Glutamatergic neuron (in vitro differentiated cells): ENCODE measurements around the gene RGS2. TPM values are rescaled to one million over a fixed set of nuclear protein-coding genes. Genes with fewer than 3 reads are reported as not detected.

Experiments
- DNase-seq: peaks from one replicate; pipeline ENCODE4 v3.0.0; 2022
- H3K27ac Mint-ChIP-seq: one replicate; pipeline ENCODE4 v1.8.0; 2020; ENCODE audit warnings: mild to moderate bottlenecking, mixed read lengths, inconsistent platforms; ENCODE audit not compliant: unreplicated experiment
- H3K27me3 Mint-ChIP-seq: one replicate; pipeline ENCODE4 v1.8.0; 2020; ENCODE audit warnings: mild to moderate bottlenecking, moderate library complexity, mixed read lengths, inconsistent platforms; ENCODE audit not compliant: unreplicated experiment
- H3K36me3 Mint-ChIP-seq: one replicate; pipeline ENCODE4 v1.8.0; 2020; ENCODE audit warnings: mild to moderate bottlenecking, mixed read lengths, inconsistent platforms; ENCODE audit not compliant: unreplicated experiment
- H3K4me1 Mint-ChIP-seq: one replicate; pipeline ENCODE4 v1.8.0; 2020; ENCODE audit warnings: mild to moderate bottlenecking, low read depth, mixed read lengths, inconsistent platforms; ENCODE audit not compliant: unreplicated experiment
- H3K4me3 Mint-ChIP-seq: one replicate; pipeline ENCODE4 v1.8.0; 2020; ENCODE audit warnings: mild to moderate bottlenecking, mixed read lengths, inconsistent platforms; ENCODE audit not compliant: unreplicated experiment
- H3K9me3 Mint-ChIP-seq: one replicate; pipeline ENCODE4 v1.8.0; 2020; ENCODE audit warnings: mild to moderate bottlenecking, moderate library complexity, mixed read lengths, inconsistent platforms; ENCODE audit not compliant: unreplicated experiment
- CTCF ChIP-seq: fragments of 200-600 bp; sonication (generic); IDR thresholded peaks from one replicate; pipeline ENCODE4 v1.5.0; 2021; ENCODE audit not compliant: partially characterized antibody, unreplicated experiment
- total RNA-seq: library from RNA; stranded (reverse); fragmentation: NEBNext Ultra II Directional; extraction: Animal tissue kit (Norgen Biotek cat#: 25700); gene quantifications from one replicate; pipeline ENCODE4 v1.2.1, GENCODE V29; 2021; ENCODE audit not compliant: unreplicated experiment

The RGS2 gene
- total RNA-seq, 1 donor from 2014 or later: 33.5 TPM

- TF ChIP-seq CTCF: no peak
- no peak for DNase-seq
- H3K36me3 Mint-ChIP-seq: no peaks in the 10 kb centered on the region
- no peaks in the 10 kb centered on the region for H3K27me3 Mint-ChIP-seq
- H3K4me3 Mint-ChIP-seq: no peak overlapping the region
- no peak overlapping the region for H3K27ac Mint-ChIP-seq
- no peaks in the 10 kb centered on the region for H3K9me3 Mint-ChIP-seq
- H3K4me1 Mint-ChIP-seq: no peaks in the 10 kb centered on the region
Observed at GRCh38 chr1:192784397-192784796, 24.4 kb upstream of the RGS2 start.

GRCh38 chr1:192786576-192786975, 22.3 kb upstream of the RGS2 start:
- no peaks in the 10 kb centered on the region for H3K36me3 Mint-ChIP-seq
- no peaks in the 10 kb centered on the region for H3K4me1 Mint-ChIP-seq
- no peak for TF ChIP-seq CTCF
- DNase-seq: no peak
- H3K4me3 Mint-ChIP-seq: no peak overlapping the region
- H3K27me3 Mint-ChIP-seq: no peaks in the 10 kb centered on the region
- H3K27ac Mint-ChIP-seq: no peak overlapping the region
- no peaks in the 10 kb centered on the region for H3K9me3 Mint-ChIP-seq

GRCh38 chr1:192787914-192788585, 20.8 kb upstream of the RGS2 start:
- no peak for TF ChIP-seq CTCF
- Mint-ChIP-seq H3K27me3 (no peaks in the 10 kb centered on the region), H3K9me3 (no peaks in the 10 kb centered on the region), H3K4me1 (no peaks in the 10 kb centered on the region), H3K4me3 (no peak overlapping the region), H3K27ac (no peak overlapping the region), H3K36me3 (no peaks in the 10 kb centered on the region)
- DNase-seq: no peak

- Mint-ChIP-seq H3K36me3 (no peaks in the 10 kb centered on the region), H3K9me3 (peaks cover 1% of the 10 kb centered on the region), H3K27ac (no peak overlapping the region), H3K4me1 (peaks cover 2% of the 10 kb centered on the region), H3K4me3 (no peak overlapping the region), H3K27me3 (no peaks in the 10 kb centered on the region)
- no peak for TF ChIP-seq CTCF
- no peak for DNase-seq
Observed at GRCh38 chr1:192789871-192790270, 19.0 kb upstream of the RGS2 start.

GRCh38 chr1:192792628-192793027, 16.2 kb upstream of the RGS2 start:
- H3K9me3 Mint-ChIP-seq: peaks cover 1% of the 10 kb centered on the region
- H3K4me1 Mint-ChIP-seq: peaks cover 2% of the 10 kb centered on the region
- no peak overlapping the region for H3K4me3 Mint-ChIP-seq
- no peaks in the 10 kb centered on the region for H3K36me3 Mint-ChIP-seq
- no peak for DNase-seq
- no peaks in the 10 kb centered on the region for H3K27me3 Mint-ChIP-seq
- H3K27ac Mint-ChIP-seq: no peak overlapping the region
- no peak for TF ChIP-seq CTCF
